ENCODE results near the gene PRAC2. TPM values are rescaled to one million over a fixed set of nuclear protein-coding genes. Genes with fewer than 3 reads are reported as not detected.

PRAC2 gene
- total and polyA plus RNA-seq, 2 of the 8 experiments (the other 6 are each of a cell fraction or from before 2014, with no cell fraction given) = not detected

- FAIRE-seq = no peak
- no peaks in the 10 kb centered on the region for H3K79me2 ChIP-seq (ENCODE audit: control insufficient read depth in 1 of 2, insufficient read depth in 2 of 2, low read length in 2 of 2)
- no peak overlapping the region for H2AFZ ChIP-seq (ENCODE audit: low read length)
- 33% methylated on average over 13 of the region's 14 CpGs; no CpG with 5 or more reads in 1 of the 2 experiments for WGBS, 2 experiments (ENCODE audit: extremely low coverage in 1 of 2, insufficient coverage in 1 of 2, insufficient read length in 1 of 2, insufficient replicate concordance in 2 of 2, low coverage in 1 of 2, low lambda C conversion rate in 2 of 2, missing lambda C conversion rate in 1 of 2)
- H4K8ac ChIP-seq (ENCODE audit: extremely low read depth, insufficient read depth, low read length) = no peak overlapping the region; the same call in 1 of the 2 replicates
- no peak overlapping the region for H4K91ac ChIP-seq (replicated peaks; ENCODE audit: insufficient read length, low read length)
- no peak overlapping the region for H3K18ac ChIP-seq (ENCODE audit: extremely low read depth, low read length)
- no peak overlapping the region for H3K9ac ChIP-seq (replicated peaks in 1 of 4; ENCODE audit: extremely low read depth in 1 of 4, low read depth in 3 of 4, low read length in 3 of 4)
- peaks cover 14 to 32% of the 10 kb centered on the region in 2 experiments for H4K20me1 ChIP-seq (replicated peaks in 1 of 2; ENCODE audit: control insufficient read depth in 1 of 2, insufficient read depth in 2 of 2, low read length in 2 of 2)
- no peak overlapping the region for H2BK15ac ChIP-seq (ENCODE audit: low read length)
- H3K36me3 ChIP-seq (ENCODE audit: control insufficient read depth in 2 of 4, insufficient read depth in 4 of 4, low read length in 3 of 4) = peaks cover 0 to 5% (median 0%) of the 10 kb centered on the region in 4 experiments; a peak in 1 of 8 replicates
- no peak for DNase-seq (ENCODE audit: low read depth in 1 of 2, low spot score in 2 of 2)
- H3K14ac ChIP-seq (ENCODE audit: insufficient read length) = no peak overlapping the region
- H2BK120ac ChIP-seq (replicated peaks; ENCODE audit: low read depth, low read length) = no peak overlapping the region
- H2BK12ac ChIP-seq (ENCODE audit: low read depth, low read length) = no peak overlapping the region
- no peak overlapping the region for H3K27ac ChIP-seq (ENCODE audit: low read depth, low read length)
- ChIA-PET POLR2A (ENCODE audit: partially characterized antibody) (interaction anchor here (0.9 kb wide), 1 partner anchor 11 kb away, joined by 3 read pairs; no protein-coding TSS in a partner anchor), CTCF (ENCODE audit: partially characterized antibody) (interaction anchor here (0.8 to 10.1 kb wide), 11 partner anchors 9 to 144 kb away, joined by 3 to 145 read pairs (median 4); partner anchors contain the start of genes PRAC1 and PRAC2)
- no peak overlapping the region for H2BK20ac ChIP-seq (ENCODE audit: low read length)
- H4K5ac ChIP-seq (ENCODE audit: insufficient read length, low read depth, low read length) = no peak overlapping the region
- peaks cover 91 to 100% (median 100%) of the 10 kb centered on the region in 4 experiments for H3K27me3 ChIP-seq (replicated peaks in 1 of 4; ENCODE audit: control insufficient read depth in 3 of 4, extremely low read depth in 1 of 4, insufficient read depth in 3 of 4, low read length in 3 of 4)
- H3K23ac ChIP-seq (ENCODE audit: insufficient read length) = no peak overlapping the region
- H3K4me1 ChIP-seq (replicated peaks in 1 of 4; ENCODE audit: control insufficient read depth in 3 of 4, insufficient read depth in 4 of 4, low read length in 3 of 4) = peaks cover 0 to 2% (median 0%) of the 10 kb centered on the region in 4 experiments; a peak in 3 of 7 replicates
- H3K9me3 ChIP-seq (ENCODE audit: insufficient read depth in 2 of 2, low read depth in 1 of 2, low read length in 1 of 2) = no peaks in the 10 kb centered on the region
- TF ChIP-seq EZH2 (IDR thresholded peaks at IDR 0.05; ENCODE audit: low read depth, low read length, severe bottlenecking) = peak; percentile 85
- TF ChIP-seq BCL11A (IDR thresholded peaks at IDR 0.05; ENCODE audit: low read depth in 2 of 2, low read length in 2 of 2) = no peak
- TF ChIP-seq RNF2 (IDR thresholded peaks at IDR 0.05; ENCODE audit: borderline replicate concordance, low read depth, low read length, missing control alignments, poor library complexity, severe bottlenecking) = peak; percentile 53
- TF ChIP-seq SUZ12 (IDR thresholded peaks at IDR 0.05; ENCODE audit: low read length) = peak; percentile 89
- no peak overlapping the region for H3K56ac ChIP-seq (replicated peaks; ENCODE audit: insufficient read length, low read depth, low read length)
- H3K79me1 ChIP-seq (ENCODE audit: low read depth, low read length) = no peaks in the 10 kb centered on the region
- H3K4ac ChIP-seq (replicated peaks; ENCODE audit: insufficient read length, low read depth, low read length) = no peak overlapping the region
- peak overlapping the region; percentile 9; the same call in 1 of the 2 replicates for H2AK5ac ChIP-seq (ENCODE audit: low read depth, low read length)
- no peak overlapping the region for H3K4me2 ChIP-seq (ENCODE audit: insufficient read depth in 1 of 2, low read depth in 2 of 2, low read length in 2 of 2)
- no peaks in the 10 kb centered on the region for H3K23me2 ChIP-seq (ENCODE audit: low read depth, low read length)
- no peak overlapping the region for H3K4me3 ChIP-seq (ENCODE audit: extremely low read depth in 1 of 4, insufficient read depth in 2 of 4, low read depth in 3 of 4, low read length in 4 of 4)
- no peak overlapping the region for H2BK5ac ChIP-seq (ENCODE audit: low read depth, low read length)
Observed at GRCh38 chr17:48734333-48735061, 11.5 kb downstream of the PRAC2 start.

All from H1 (cell line).